Colonic mucosa (tissue), 4 donors: ENCODE results near the gene PPP1R7. TPM values are rescaled to one million over a fixed set of nuclear protein-coding genes. Genes with fewer than 3 reads are reported as not detected.

ENCODE experiments used
- DNase-seq: peaks from one replicate; pipeline ENCODE4 v3.0.0-alpha.2; 2020
- H3K27ac ChIP-seq: fragments of 200-600 bp; one replicate; pipeline ENCODE4 v1.8.0; 2021
- H3K27me3 ChIP-seq: fragments of 200-600 bp; one replicate; pipeline ENCODE4 v1.8.0; 2021
- H3K36me3 ChIP-seq: fragments of 200-600 bp; one replicate; pipeline ENCODE4 v1.8.0; 2021
- H3K4me1 ChIP-seq: fragments of 200-600 bp; one replicate; pipeline ENCODE4 v1.8.0; 2021; ENCODE audit warnings: mild to moderate bottlenecking
- H3K4me3 ChIP-seq: fragments of 200-600 bp; one replicate; pipeline ENCODE4 v1.8.0; 2021
- H3K9ac ChIP-seq, 2 donors: one replicate each; pipeline ENCODE4 v1.7.0; 2013; ENCODE audit warnings: control low read depth in 2 of 2, low read depth in 2 of 2, low read length in 2 of 2
- H3K9me3 ChIP-seq: fragments of 200-600 bp; one replicate; pipeline ENCODE4 v1.8.0; 2021
- CTCF ChIP-seq: fragments of 200-600 bp; IDR thresholded peaks from one replicate; pipeline ENCODE4 v1.8.0; 2022; ENCODE audit warnings: antibody characterized with exemption, mild to moderate bottlenecking
- intact Hi-C: fragments of 100-400 bp; cut with DNase I; formaldehyde crosslinking; loops from one replicate; pipeline ENCODE4 v1.14.1; 2022
- total RNA-seq, 2 donors: library from RNA; stranded (reverse); fragmentation: NEBNext Ultra II Directional in 1 of 2; extraction: Animal tissue kit (Norgen Biotek cat#: 25700) in 1 of 2; gene quantifications; one replicate each; pipeline ENCODE4 v1.2.1, GENCODE V29; 2021
- donor health status: healthy.
- donor health status: DM: no; HTN: no; CAD: no.
- donor health status: DM: no; HTN: no; CAD: no.

The PPP1R7 gene
- total RNA-seq, 2 donors from 2014 or later = 74.7 to 77.8 TPM

GRCh38 chr2:241153616-241154015 is 3.3 kb downstream of the PPP1R7 start:
- no peak overlapping the region for H3K9ac ChIP-seq
- intact Hi-C loops = no loop called here
- peaks cover 5% of the 10 kb centered on the region for H3K36me3 ChIP-seq
- no peaks in the 10 kb centered on the region for H3K27me3 ChIP-seq
- H3K9me3 ChIP-seq = no peaks in the 10 kb centered on the region
- no peak overlapping the region for H3K4me3 ChIP-seq
- DNase-seq = no peak
- peaks cover 6% of the 10 kb centered on the region for H3K4me1 ChIP-seq
- no peak for TF ChIP-seq CTCF
- H3K27ac ChIP-seq = no peak overlapping the region

- Histone ChIP-seq H3K36me3 (peaks cover 5% of the 10 kb centered on the region), H3K27me3 (no peaks in the 10 kb centered on the region), H3K9me3 (no peaks in the 10 kb centered on the region), H3K4me1 (peaks cover 6% of the 10 kb centered on the region), H3K9ac (no peak overlapping the region), H3K27ac (no peak overlapping the region), H3K4me3 (no peak overlapping the region)
- no peak for TF ChIP-seq CTCF
- intact Hi-C loops = no loop called here
- no peak for DNase-seq
These were observed 4.6 kb downstream of the PPP1R7 start for GRCh38 chr2:241154915-241155314.

GRCh38 chr2:241155936-241156335 is 5.7 kb downstream of the PPP1R7 start:
- H3K9ac ChIP-seq = no peak overlapping the region
- H3K9me3 ChIP-seq = no peaks in the 10 kb centered on the region
- intact Hi-C loops = no loop called here
- H3K4me3 ChIP-seq = no peak overlapping the region
- H3K27ac ChIP-seq = no peak overlapping the region
- TF ChIP-seq CTCF = no peak
- H3K27me3 ChIP-seq = no peaks in the 10 kb centered on the region
- no peak for DNase-seq
- H3K4me1 ChIP-seq = peaks cover 6% of the 10 kb centered on the region
- peaks cover 5% of the 10 kb centered on the region for H3K36me3 ChIP-seq

GRCh38 chr2:241156971-241157441 is 6.7 kb downstream of the PPP1R7 start:
- intact Hi-C loops = no loop called here
- no peak overlapping the region for H3K27ac ChIP-seq
- H3K27me3 ChIP-seq = no peaks in the 10 kb centered on the region
- H3K4me3 ChIP-seq = no peak overlapping the region
- H3K36me3 ChIP-seq = peaks cover 5% of the 10 kb centered on the region
- TF ChIP-seq CTCF = no peak
- H3K9me3 ChIP-seq = no peaks in the 10 kb centered on the region
- no peaks in the 10 kb centered on the region for H3K4me1 ChIP-seq
- H3K9ac ChIP-seq = no peak overlapping the region
- DNase-seq = no peak

GRCh38 chr2:241157841-241158545 is 7.7 kb downstream of the PPP1R7 start:
- H3K36me3 ChIP-seq = peaks cover 5% of the 10 kb centered on the region
- intact Hi-C loops = no loop called here

More at GRCh38 chr2:241157841-241158545, 7.7 kb downstream of the PPP1R7 start:
- Histone ChIP-seq H3K4me3 (no peak overlapping the region), H3K27ac (no peak overlapping the region), H3K27me3 (no peaks in the 10 kb centered on the region), H3K9me3 (no peaks in the 10 kb centered on the region), H3K9ac (no peak overlapping the region), H3K4me1 (no peaks in the 10 kb centered on the region)
- TF ChIP-seq CTCF = no peak
- no peak for DNase-seq
